GM23248 (cell line): ENCODE measurements around the gene ZSCAN20.

Source experiments
- EZH2 ChIP-seq: fragments of 200-600 bp; sonication (generic); IDR thresholded peaks from 2 replicates; pipeline ENCODE4 v1.6.1; 2018; ENCODE audit warnings: antibody characterized with exemption, mild to moderate bottlenecking; ENCODE audit not compliant: insufficient read depth, poor library complexity, severe bottlenecking
- EZH2phosphoT487 ChIP-seq: fragments of 200-600 bp; sonication (generic); IDR thresholded peaks from 2 replicates; pipeline ENCODE4 v1.6.1; 2018; ENCODE audit warnings: antibody characterized with exemption, moderate library complexity, mild to moderate bottlenecking, low read depth; ENCODE audit not compliant: insufficient read depth

GRCh38 chr1:33515112-33515511 is 42.7 kb downstream of the ZSCAN20 start:
- TF ChIP-seq EZH2 (no peak), EZH2phosphoT487 (no peak)
